Ramos (cell line): ENCODE measurements around the gene SIGLEC8.

ENCODE experiments used
- in situ Hi-C: fragments of 300-500 bp; cut with MboI; formaldehyde crosslinking; loops from one replicate; pipeline ENCODE4 v1.14.3; 2022; ENCODE audit warnings: low sequenced_read_pairs; ENCODE audit not compliant: unreplicated experiment

The SIGLEC8 gene

GRCh38 chr19:51415187-51415586, 43.1 kb downstream of the SIGLEC8 start:
- in situ Hi-C loops: no loop called here

GRCh38 chr19:51410950-51411748, 47.1 kb downstream of the SIGLEC8 start:
- in situ Hi-C loops: no loop called here

DNA sequence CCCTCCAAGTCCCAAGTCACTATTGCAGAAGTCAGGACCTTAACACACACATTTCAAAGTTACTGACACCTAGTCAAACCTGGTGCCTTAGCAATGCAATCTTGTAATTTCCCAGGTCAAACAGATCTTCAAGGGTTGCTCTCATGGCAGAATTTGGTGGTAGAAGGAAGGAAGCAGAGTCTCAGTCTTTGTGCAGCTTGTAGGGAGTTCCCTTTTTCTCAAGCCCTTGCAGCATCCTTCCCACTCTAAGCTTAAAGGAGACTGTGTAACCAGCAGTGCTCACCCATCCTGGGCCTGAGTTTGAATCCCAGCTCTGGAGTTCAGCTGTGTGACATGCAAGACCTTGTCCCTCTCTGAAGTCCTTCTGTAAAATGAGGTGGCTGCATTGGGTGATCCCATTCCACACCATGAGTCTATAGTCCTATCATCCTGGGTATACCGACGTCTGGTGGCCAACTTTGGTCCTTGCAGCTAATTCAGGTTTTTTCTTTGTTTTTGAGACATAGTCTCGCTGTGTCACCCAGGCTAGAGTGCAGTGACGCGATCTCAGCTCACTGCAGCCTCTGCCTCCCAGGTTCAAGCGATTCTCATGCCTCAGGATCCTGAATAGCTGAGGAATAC, 50.6 kb downstream of the SIGLEC8 start:
- in situ Hi-C loops: no loop called here

DNA sequence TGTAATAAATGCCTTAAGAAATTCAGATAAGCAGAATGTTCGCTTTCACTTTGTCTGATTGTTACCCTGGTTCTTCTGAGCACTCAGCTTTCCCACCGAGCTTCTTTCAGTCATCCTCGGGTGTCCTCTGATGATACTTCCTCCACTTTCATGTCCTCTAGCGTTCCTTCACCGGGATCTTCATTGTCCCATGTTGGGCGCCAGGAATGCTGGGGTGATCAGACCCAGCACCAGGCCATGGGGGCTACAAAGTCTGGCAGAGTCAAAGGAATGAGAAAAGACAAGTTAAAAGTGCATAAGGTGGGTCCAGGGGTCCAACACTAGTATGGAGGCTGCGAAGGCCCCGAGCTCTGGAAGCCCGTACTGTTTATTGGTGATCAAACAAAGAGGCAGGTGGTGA, 56.1 kb downstream of the SIGLEC8 start:
- in situ Hi-C loops: no loop called here
